Measurements from ENCODE around the gene GAGE10. TPM values are rescaled to one million over a fixed set of nuclear protein-coding genes. Genes with fewer than 3 reads are reported as not detected.
"Not testable (repeated sequence)": the region's sequence is repeated elsewhere in the genome, so short reads cannot be mapped to it uniquely, and the experiment has no call there.

Gene GAGE10
- total and polyA plus RNA-seq, 2 donors (not counting 3 experiments of a cell fraction or from before 2014, with no cell fraction given), result not detected

- Histone ChIP-seq H4K20me1 (replicated peaks; ENCODE audit: control insufficient read depth, extremely low read depth, insufficient read depth, low read length) (no peaks in the 10 kb centered on the region), H3K27ac (ENCODE audit: insufficient read depth, low read depth, low read length) (no peak overlapping the region), H3K9me1 (replicated peaks; ENCODE audit: control insufficient read depth, extremely low read depth, insufficient read depth, low read length) (no peaks in the 10 kb centered on the region), H3K9ac (replicated peaks; ENCODE audit: extremely low read depth, insufficient read depth, low read length) (no peak overlapping the region), H3K79me2 (ENCODE audit: control insufficient read depth, insufficient read depth, low read length) (no peaks in the 10 kb centered on the region), H3K4me3 (replicated peaks in 1 of 3; ENCODE audit: insufficient read depth in 1 of 3, low read depth in 1 of 3, low read length in 3 of 3) (no peak overlapping the region), H3K36me3 (ENCODE audit: control insufficient read depth in 2 of 2, extremely low read depth in 1 of 2, insufficient read depth in 2 of 2, low read length in 2 of 2) (no peaks in the 10 kb centered on the region), H3K4me1 (ENCODE audit: control insufficient read depth, extremely low read depth, insufficient read depth, low read length) (no peaks in the 10 kb centered on the region), H3K4me2 (ENCODE audit: insufficient read depth, low read length) (no peak overlapping the region), H3K9me3 (replicated peaks; ENCODE audit: control insufficient read depth, insufficient read depth, low read length) (no peaks in the 10 kb centered on the region), H3K27me3 (ENCODE audit: control insufficient read depth in 2 of 2, insufficient read depth in 2 of 2, low read length in 2 of 2) (no peaks in the 10 kb centered on the region), H2AFZ (ENCODE audit: low read depth, low read length) (no peak overlapping the region)
- intact Hi-C loops (cut with micrococcal nuclease) (loop anchor here (1.0 to 5.0 kb wide), 2 partner anchors 462 to 545 kb away; no protein-coding TSS in a partner anchor), dilution Hi-C loops (cut with MboI; ENCODE audit: extremely low pct_ligation_motif_present, low sequenced_read_pairs) (no loop called here)
- CTCF ChIA-PET, result no interaction called here
- POLR2A ChIA-PET, result no interaction called here
- no peak for FAIRE-seq
- TF ChIP-seq GATA2 (IDR thresholded peaks at IDR 0.05; ENCODE audit: insufficient read depth, insufficient read length, low read depth, low read length) (no peak), JUN (IDR thresholded peaks at IDR 0.05; ENCODE audit: borderline replicate concordance, insufficient read depth, insufficient read length, low read depth) (no peak), CTCF (IDR thresholded peaks at IDR 0.05; ENCODE audit: extremely low read depth in 1 of 2, insufficient read depth in 1 of 2, low read depth in 1 of 2, low read length in 2 of 2) (no peak), POLR2A (IDR thresholded peaks at IDR 0.05; ENCODE audit: low read depth, low read length) (no peak), MAX (IDR thresholded peaks at IDR 0.05; ENCODE audit: insufficient read depth, insufficient read length) (no peak)
- no TSS peak for BruUV-seq (replicated peaks)
- no peak for DNase-seq (ENCODE audit: low read depth, low spot score)
Measured at GRCh38 chrX:49292400-49293362, 10.8 kb upstream of the GAGE10 start.

GRCh38 chrX:49299293-49299692 is 4.2 kb upstream of the GAGE10 start:
- FAIRE-seq; H3K36me3 ChIP-seq (ENCODE audit: control insufficient read depth in 2 of 2, extremely low read depth in 1 of 2, insufficient read depth in 2 of 2, low read length in 2 of 2); H2AFZ ChIP-seq (ENCODE audit: low read depth, low read length); BruUV-seq (replicated peaks); H3K4me1 ChIP-seq (ENCODE audit: control insufficient read depth, extremely low read depth, insufficient read depth, low read length); H3K9ac ChIP-seq (replicated peaks; ENCODE audit: extremely low read depth, insufficient read depth, low read length); POLR2A ChIA-PET; H3K9me1 ChIP-seq (replicated peaks; ENCODE audit: control insufficient read depth, extremely low read depth, insufficient read depth, low read length); CTCF ChIA-PET; dilution Hi-C loops (cut with MboI; ENCODE audit: extremely low pct_ligation_motif_present, low sequenced_read_pairs); H3K79me2 ChIP-seq (ENCODE audit: control insufficient read depth, insufficient read depth, low read length); H3K4me2 ChIP-seq (ENCODE audit: insufficient read depth, low read length); intact Hi-C loops (cut with micrococcal nuclease); DNase-seq (ENCODE audit: low read depth, low spot score); H4K20me1 ChIP-seq (replicated peaks; ENCODE audit: control insufficient read depth, extremely low read depth, insufficient read depth, low read length); H3K4me3 ChIP-seq (replicated peaks in 1 of 3; ENCODE audit: insufficient read depth in 1 of 3, low read depth in 1 of 3, low read length in 3 of 3); H3K27ac ChIP-seq (ENCODE audit: insufficient read depth, low read depth, low read length); H3K27me3 ChIP-seq (ENCODE audit: control insufficient read depth in 2 of 2, insufficient read depth in 2 of 2, low read length in 2 of 2); H3K9me3 ChIP-seq (replicated peaks; ENCODE audit: control insufficient read depth, insufficient read depth, low read length): not testable (repeated sequence)
